Islet of Langerhans (tissue), 1 donor: Measurements from ENCODE around the gene PRKAR1A.
A peak's percentile ranks its signal among the peaks of the same experiment; 100 is the strongest.

Source experiments
- FAIRE-seq: peaks from one replicate; lab custom pipeline; 2011; peaks lifted over from hg19 to GRCh38; lab: Jason Lieb, UNC

PRKAR1A gene

GRCh38 chr17:68544111-68544915, 32.1 kb downstream of the PRKAR1A start:
- FAIRE-seq, result no peak

GRCh38 chr17:68556551-68556950, 44.3 kb downstream of the PRKAR1A start:
- no peak for FAIRE-seq

GRCh38 chr17:68559316-68559715, 47.1 kb downstream of the PRKAR1A start:
- no peak for FAIRE-seq

- FAIRE-seq, result peak; percentile 24
These were observed 48.9 kb downstream of the PRKAR1A start for GRCh38 chr17:68560966-68561720.

GRCh38 chr17:68562736-68563135, 50.5 kb downstream of the PRKAR1A start:
- FAIRE-seq, result no peak

GRCh38 chr17:68564415-68565111, 52.3 kb downstream of the PRKAR1A start:
- FAIRE-seq, result no peak

GRCh38 chr17:68565661-68566441, 53.6 kb downstream of the PRKAR1A start:
- no peak for FAIRE-seq

- no peak for FAIRE-seq
These were observed 54.2 kb downstream of the PRKAR1A start for GRCh38 chr17:68566442-68566738.

GRCh38 chr17:68567035-68567434, 54.8 kb downstream of the PRKAR1A start:
- no peak for FAIRE-seq

GRCh38 chr17:68567581-68567980, 55.4 kb downstream of the PRKAR1A start:
- FAIRE-seq, result no peak

- no peak for FAIRE-seq
These were observed 56.4 kb downstream of the PRKAR1A start for GRCh38 chr17:68568581-68568980.

GRCh38 chr17:68569346-68569745, 57.1 kb downstream of the PRKAR1A start:
- FAIRE-seq, result no peak

GRCh38 chr17:68570526-68570925, 58.3 kb downstream of the PRKAR1A start:
- FAIRE-seq, result no peak

GRCh38 chr17:68572138-68572842, 60.1 kb downstream of the PRKAR1A start:
- FAIRE-seq, result no peak

GRCh38 chr17:68573338-68573737, 61.1 kb downstream of the PRKAR1A start:
- FAIRE-seq, result no peak

- FAIRE-seq, result no peak
These were observed 63.9 kb downstream of the PRKAR1A start for GRCh38 chr17:68576137-68576536.

- no peak for FAIRE-seq
These were observed 64.7 kb downstream of the PRKAR1A start for GRCh38 chr17:68576811-68577496.

GRCh38 chr17:68577497-68577821, 65.2 kb downstream of the PRKAR1A start:
- no peak for FAIRE-seq

GRCh38 chr17:68578236-68578635, 66.0 kb downstream of the PRKAR1A start:
- FAIRE-seq, result no peak

- FAIRE-seq, result no peak
These were observed 67.1 kb downstream of the PRKAR1A start for GRCh38 chr17:68579194-68579927.
